Prostate gland (tissue), 2 donors: ENCODE results near the gene PPFIBP2.

ENCODE experiments used
- CTCF ChIP-seq, 4 experiments: fragments of 200-600 bp in 2 of 4; fragments of 450-650 bp in 2 of 4; sonication (generic) in 2 of 4; IDR thresholded peaks; 1 replicate in 3 of 4; 2 replicates in 1 of 4; pipeline ENCODE4 v1.5.1; 2016 to 2019; ENCODE audit warnings: antibody characterized with exemption in 4 of 4, mild to moderate bottlenecking in 2 of 4, moderate library complexity in 2 of 4
- POLR2A ChIP-seq: fragments of 450-650 bp; IDR thresholded peaks from one replicate; pipeline ENCODE4 v1.6.1; 2016; ENCODE audit warnings: antibody characterized with exemption, mild to moderate bottlenecking

GRCh38 chr11:7637447-7638157 lies 123.8 kb downstream of the PPFIBP2 start:
- TF ChIP-seq CTCF (IDR thresholded peaks at IDR 0.05) (no peak), POLR2A (no peak)
